Skeletal muscle satellite cell (primary cell): ENCODE data around the gene CACNG7.

Experiments used
- H3K27me3 ChIP-seq: 2 replicates; pipeline ENCODE4 v1.7.0; 2013; ENCODE audit warnings: low read length; ENCODE audit not compliant: control insufficient read depth, insufficient read depth
- H3K36me3 ChIP-seq: 2 replicates; pipeline ENCODE4 v1.7.0; 2013; ENCODE audit warnings: mild to moderate bottlenecking, control low read depth, low read length; ENCODE audit not compliant: insufficient read depth
- H3K4me1 ChIP-seq: 2 replicates; pipeline ENCODE4 v1.7.0; 2013; ENCODE audit warnings: low read length; ENCODE audit not compliant: control insufficient read depth, insufficient read depth
- H3K4me2 ChIP-seq: 2 replicates; pipeline ENCODE4 v1.7.0; 2013; ENCODE audit warnings: mild to moderate bottlenecking, low read length
- H3K4me3 ChIP-seq: 2 replicates; pipeline ENCODE4 v1.7.0; 2013; ENCODE audit warnings: low read length
- H3K9ac ChIP-seq: 2 replicates; pipeline ENCODE4 v1.7.0; 2013; ENCODE audit warnings: mild to moderate bottlenecking, low read depth, low read length, moderate library complexity
- H3K9me3 ChIP-seq: replicated peaks from 2 replicates; pipeline ENCODE4 v1.7.0; 2013; ENCODE audit warnings: mild to moderate bottlenecking, control low read depth, low read length

Gene CACNG7

GRCh38 chr19:53992815-53993214 is 83.7 kb downstream of the CACNG7 start:
- H3K36me3 ChIP-seq = no peaks in the 10 kb centered on the region
- peaks cover 23% of the 10 kb centered on the region for H3K27me3 ChIP-seq
- H3K4me2 ChIP-seq = no peak overlapping the region
- H3K9ac ChIP-seq = no peak overlapping the region
- no peaks in the 10 kb centered on the region for H3K9me3 ChIP-seq
- H3K4me3 ChIP-seq = no peak overlapping the region
- peaks cover 11% of the 10 kb centered on the region for H3K4me1 ChIP-seq

DNA sequence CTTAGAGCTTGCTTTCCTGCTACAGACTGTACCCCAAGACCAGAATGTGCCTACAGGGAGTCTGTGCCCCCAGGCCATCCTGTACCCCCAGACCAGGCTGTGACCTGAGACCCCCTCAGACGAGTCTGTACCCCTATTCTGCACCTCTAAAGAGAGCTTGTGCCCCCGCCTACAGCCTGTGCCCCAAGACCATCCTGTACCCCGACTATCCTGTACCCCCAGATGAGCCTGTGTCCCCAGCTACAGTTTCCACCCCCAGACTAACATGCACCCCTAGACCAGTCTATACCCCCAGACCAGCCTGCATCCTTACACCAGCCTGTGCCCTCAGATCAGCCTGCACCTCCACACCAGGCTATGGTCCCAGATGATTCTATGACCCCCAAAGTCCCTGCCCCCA is 84.4 kb downstream of the CACNG7 start:
- no peak overlapping the region for H3K4me2 ChIP-seq
- no peaks in the 10 kb centered on the region for H3K9me3 ChIP-seq
- no peaks in the 10 kb centered on the region for H3K36me3 ChIP-seq
- H3K4me1 ChIP-seq = peaks cover 11% of the 10 kb centered on the region
- H3K4me3 ChIP-seq = no peak overlapping the region
- H3K27me3 ChIP-seq = peaks cover 21% of the 10 kb centered on the region
- no peak overlapping the region for H3K9ac ChIP-seq
